Erythroblast (primary cell): ENCODE results near the gene VAC14.

Experiments
- GATA1 ChIP-seq: IDR thresholded peaks from 2 replicates; pipeline ENCODE4 v1.6.1; 2011; ENCODE audit warnings: low read depth, mild to moderate bottlenecking, control low read depth, low read length, moderate library complexity
- POLR2A ChIP-seq: IDR thresholded peaks from 2 replicates; pipeline ENCODE4 v1.6.1; 2011; ENCODE audit warnings: mild to moderate bottlenecking, low read length

- TF ChIP-seq POLR2A (no peak), GATA1 (no peak)
Observed at GRCh38 chr16:70730944-70731343, 70.0 kb downstream of the VAC14 start.
